Transverse colon (tissue), 3 donors: ENCODE measurements around the gene CLIC4.

Experiments used
- CTCF ChIP-seq, 5 experiments: fragments of 200-600 bp in 3 of 5; fragments of 450-650 bp in 2 of 5; sonication (generic) in 3 of 5; IDR thresholded peaks; 1 replicate in 2 of 5; 2 replicates in 3 of 5; pipeline ENCODE4 v1.5.1; 2016 to 2017; ENCODE audit warnings: antibody characterized with exemption in 5 of 5, inconsistent platforms in 3 of 5, mild to moderate bottlenecking in 2 of 5, moderate library complexity in 1 of 5
- EP300 ChIP-seq: sonication (generic); formaldehyde crosslinking; IDR thresholded peaks from one replicate; pipeline ENCODE4 v1.6.1; 2017; ENCODE audit warnings: antibody characterized with exemption, low read depth
- POLR2A ChIP-seq: fragments of 450-650 bp; IDR thresholded peaks from one replicate; pipeline ENCODE4 v1.6.1; 2016; ENCODE audit warnings: antibody characterized with exemption, mild to moderate bottlenecking, moderate library complexity

- TF ChIP-seq EP300 (no peak), CTCF (IDR thresholded peaks at IDR 0.05) (no peak), POLR2A (no peak)
These were observed 120.3 kb downstream of the CLIC4 start for GRCh38 chr1:24865587-24865986.
